PC-3 (cell line): ENCODE data around the gene SLCO2A1. TPM values are rescaled to one million over a fixed set of nuclear protein-coding genes. Genes with fewer than 3 reads are reported as not detected.

Source experiments
- ATAC-seq: fragments of 200-7000 bp; cut with Tn5 transposase; 2 replicates; pipeline ENCODE4 v1.9.1; 2020; ENCODE audit warnings: mild to moderate bottlenecking, moderate library complexity
- BruUV-seq: library from RNA; stranded (reverse); fragments of 400-500 nt; replicated peaks from 2 replicates; lab custom pipeline; 2021; lab: Mats Ljungman, UMichigan
- CTCF ChIA-PET: fragments of 300-600 bp; sonication (Branson Sonifier 250); formaldehyde crosslinking; loops from one replicate; lab custom pipeline; 2022; ENCODE audit warnings: antibody characterized with exemption; lab: Charles Lee
- POLR2A ChIA-PET: fragments of 300-600 bp; sonication (Branson Sonifier 250); formaldehyde crosslinking; loops from one replicate; lab custom pipeline; 2022; ENCODE audit warnings: antibody characterized with exemption; ENCODE audit not compliant: unreplicated experiment; lab: Charles Lee
- DNase-seq: peaks from one replicate; pipeline ENCODE4 v3.0.0-alpha.2; 2015
- H2AFZ ChIP-seq: fragments of 300-600 bp; sonication (generic); 2 replicates; pipeline ENCODE4 v1.6.0; 2016; ENCODE audit warnings: antibody characterized with exemption, low read length
- H3F3A ChIP-seq: fragments of 300-600 bp; sonication (generic); one replicate; pipeline ENCODE4 v1.6.0; 2017; ENCODE audit warnings: antibody characterized with exemption, low read length, control low read depth, mild to moderate bottlenecking; ENCODE audit not compliant: unreplicated experiment
- H3K27ac ChIP-seq: fragments of 300-600 bp; sonication (generic); 2 replicates; pipeline ENCODE4 v1.5.1; 2016; ENCODE audit warnings: mild to moderate bottlenecking, low read length
- H3K27me3 ChIP-seq: fragments of 300-600 bp; sonication (generic); 2 replicates; pipeline ENCODE4 v1.6.1; 2016; ENCODE audit warnings: low read length, mixed read lengths
- H3K36me3 ChIP-seq: fragments of 300-600 bp; sonication (generic); 2 replicates; pipeline ENCODE4 v1.6.1; 2016; ENCODE audit warnings: low read depth, mixed run types, low read length, mixed read lengths
- H3K4me1 ChIP-seq: fragments of 300-600 bp; sonication (generic); 2 replicates; pipeline ENCODE4 v1.5.1; 2016; ENCODE audit warnings: low read length; ENCODE audit not compliant: insufficient read depth
- H3K4me2 ChIP-seq: fragments of 300-600 bp; sonication (generic); 2 replicates; pipeline ENCODE4 v1.6.0; 2016; ENCODE audit warnings: low read length
- H3K4me3 ChIP-seq: fragments of 300-600 bp; sonication (generic); 2 replicates; pipeline ENCODE4 v1.5.1; 2016; ENCODE audit warnings: mild to moderate bottlenecking, low read length, mixed read lengths
- H3K79me2 ChIP-seq: fragments of 300-600 bp; sonication (generic); 2 replicates; pipeline ENCODE4 v1.6.1; 2017; ENCODE audit warnings: low read length, mixed read lengths
- H3K9ac ChIP-seq: fragments of 300-600 bp; sonication (generic); 2 replicates; pipeline ENCODE4 v1.6.0; 2016; ENCODE audit warnings: mild to moderate bottlenecking, low read length
- H3K9me2 ChIP-seq: fragments of 300-600 bp; sonication (generic); replicated peaks from 2 replicates; pipeline ENCODE4 v1.6.1; 2016; ENCODE audit warnings: mixed run types, low read length, mixed read lengths
- H3K9me3 ChIP-seq: fragments of 300-600 bp; sonication (generic); 2 replicates; pipeline ENCODE4 v1.6.1; 2016; ENCODE audit warnings: low read length, mixed read lengths
- H4K20me1 ChIP-seq: fragments of 300-600 bp; sonication (generic); 2 replicates; pipeline ENCODE4 v1.6.1; 2016; ENCODE audit warnings: low read length, mixed read lengths
- CTCF ChIP-seq: fragments of 300-600 bp; sonication (generic); conservative IDR thresholded peaks from 2 replicates; pipeline ENCODE4 v1.5.1; 2017; ENCODE audit warnings: antibody characterized with exemption, low read depth, mild to moderate bottlenecking, low read length
- EZH2 ChIP-seq: fragments of 300-600 bp; sonication (generic); IDR thresholded peaks from one replicate; pipeline ENCODE4 v1.6.1; 2017; ENCODE audit warnings: antibody characterized with exemption, mild to moderate bottlenecking, low read length; ENCODE audit not compliant: unreplicated experiment
- EZH2phosphoT487 ChIP-seq: fragments of 300-600 bp; sonication (generic); IDR thresholded peaks from 2 replicates; pipeline ENCODE4 v1.6.1; 2018; ENCODE audit warnings: mild to moderate bottlenecking, antibody characterized with exemption, low read length, borderline replicate concordance
- intact Hi-C: fragments of 100-400 bp; cut with micrococcal nuclease; formaldehyde crosslinking; loops from 2 replicates; pipeline ENCODE4 v1.9.0; 2023
- total RNA-seq: library from RNA; depleted of rRNA; stranded (reverse); fragments of >200 nt; gene quantifications from 2 replicates; pipeline ENCODE4 v1.2.3, GENCODE V29; 2014; rRNA removed

SLCO2A1 gene
- total RNA-seq, 1 experiment from 2014 or later: not detected

GRCh38 chr3:133880886-133881455 is 148.8 kb downstream of the SLCO2A1 start:
- no peaks in the 10 kb centered on the region for H3K4me1 ChIP-seq

GRCh38 chr3:133880287-133880686 is 149.4 kb downstream of the SLCO2A1 start:
- ChIA-PET CTCF (no interaction called here), POLR2A (no interaction called here)
- Histone ChIP-seq H3K9ac (no peak overlapping the region), H3F3A (no peaks in the 10 kb centered on the region), H3K4me2 (no peak overlapping the region), H3K27ac (no peak overlapping the region), H3K9me3 (no peaks in the 10 kb centered on the region), H3K9me2 (no peaks in the 10 kb centered on the region), H3K36me3 (no peaks in the 10 kb centered on the region), H4K20me1 (no peaks in the 10 kb centered on the region), H3K27me3 (no peaks in the 10 kb centered on the region), H2AFZ (no peak overlapping the region), H3K4me3 (no peak overlapping the region), H3K79me2 (no peaks in the 10 kb centered on the region), H3K4me1 (no peaks in the 10 kb centered on the region)
- intact Hi-C loops: no loop called here
- TF ChIP-seq CTCF (no peak), EZH2phosphoT487 (no peak), EZH2 (no peak)
- BruUV-seq: no TSS peak
- DNase-seq (no peak), ATAC-seq (no peak)

More at GRCh38 chr3:133880886-133881455, 148.8 kb downstream of the SLCO2A1 start:
- no peak overlapping the region for H3K9ac ChIP-seq
- TF ChIP-seq CTCF (no peak), EZH2phosphoT487 (no peak), EZH2 (no peak)
- DNase-seq: no peak
- H2AFZ ChIP-seq: no peak overlapping the region
- no peaks in the 10 kb centered on the region for H3K9me2 ChIP-seq
- no peak overlapping the region for H3K27ac ChIP-seq
- ChIA-PET CTCF (no interaction called here), POLR2A (no interaction called here)
- no peak for ATAC-seq
- H3K36me3 ChIP-seq: no peaks in the 10 kb centered on the region
- H4K20me1 ChIP-seq: no peaks in the 10 kb centered on the region
- no peaks in the 10 kb centered on the region for H3K9me3 ChIP-seq
- no TSS peak for BruUV-seq
- H3K27me3 ChIP-seq: no peaks in the 10 kb centered on the region
- intact Hi-C loops: no loop called here
- no peak overlapping the region for H3K4me2 ChIP-seq
- H3K4me3 ChIP-seq: no peak overlapping the region
- H3F3A ChIP-seq: no peaks in the 10 kb centered on the region
- H3K79me2 ChIP-seq: no peaks in the 10 kb centered on the region

GRCh38 chr3:133878518-133878917 is 151.2 kb downstream of the SLCO2A1 start:
- no TSS peak for BruUV-seq
- TF ChIP-seq CTCF: no peak
- no peak for TF ChIP-seq EZH2phosphoT487
- TF ChIP-seq EZH2: no peak

More at GRCh38 chr3:133878518-133878917, 151.2 kb downstream of the SLCO2A1 start:
- ChIA-PET POLR2A (no interaction called here), CTCF (no interaction called here)
- no peaks in the 10 kb centered on the region for H4K20me1 ChIP-seq
- ATAC-seq (no peak), DNase-seq (no peak)
- H3K4me1 ChIP-seq: no peaks in the 10 kb centered on the region
- no peaks in the 10 kb centered on the region for H3K27me3 ChIP-seq
- H3K9me3 ChIP-seq: no peaks in the 10 kb centered on the region
- no peak overlapping the region for H2AFZ ChIP-seq
- no peaks in the 10 kb centered on the region for H3K36me3 ChIP-seq
- H3K4me3 ChIP-seq: no peak overlapping the region
- intact Hi-C loops: no loop called here
- no peaks in the 10 kb centered on the region for H3K79me2 ChIP-seq
- H3F3A ChIP-seq: no peaks in the 10 kb centered on the region
- no peak overlapping the region for H3K4me2 ChIP-seq
- no peaks in the 10 kb centered on the region for H3K9me2 ChIP-seq
- H3K9ac ChIP-seq: no peak overlapping the region
- H3K27ac ChIP-seq: no peak overlapping the region

Other genes starting within 250 kb of the SLCO2A1 start
- 41.1 and 43.4 TPM in 2 replicates for gene SRPRB, start 224.1 kb downstream of the SLCO2A1 start, total RNA-seq
- 0.22 and 0.75 TPM in 2 replicates for gene RAB6B, start 134.0 kb downstream of the SLCO2A1 start, total RNA-seq
- 44.1 and 47.2 TPM in 2 replicates for gene RYK, start 220.9 kb upstream of the SLCO2A1 start, total RNA-seq